Measurements from ENCODE around the gene PHF2. TPM values are rescaled to one million over a fixed set of nuclear protein-coding genes. Genes with fewer than 3 reads are reported as not detected.

The PHF2 gene
- total RNA-seq: 33.2 TPM

DNA sequence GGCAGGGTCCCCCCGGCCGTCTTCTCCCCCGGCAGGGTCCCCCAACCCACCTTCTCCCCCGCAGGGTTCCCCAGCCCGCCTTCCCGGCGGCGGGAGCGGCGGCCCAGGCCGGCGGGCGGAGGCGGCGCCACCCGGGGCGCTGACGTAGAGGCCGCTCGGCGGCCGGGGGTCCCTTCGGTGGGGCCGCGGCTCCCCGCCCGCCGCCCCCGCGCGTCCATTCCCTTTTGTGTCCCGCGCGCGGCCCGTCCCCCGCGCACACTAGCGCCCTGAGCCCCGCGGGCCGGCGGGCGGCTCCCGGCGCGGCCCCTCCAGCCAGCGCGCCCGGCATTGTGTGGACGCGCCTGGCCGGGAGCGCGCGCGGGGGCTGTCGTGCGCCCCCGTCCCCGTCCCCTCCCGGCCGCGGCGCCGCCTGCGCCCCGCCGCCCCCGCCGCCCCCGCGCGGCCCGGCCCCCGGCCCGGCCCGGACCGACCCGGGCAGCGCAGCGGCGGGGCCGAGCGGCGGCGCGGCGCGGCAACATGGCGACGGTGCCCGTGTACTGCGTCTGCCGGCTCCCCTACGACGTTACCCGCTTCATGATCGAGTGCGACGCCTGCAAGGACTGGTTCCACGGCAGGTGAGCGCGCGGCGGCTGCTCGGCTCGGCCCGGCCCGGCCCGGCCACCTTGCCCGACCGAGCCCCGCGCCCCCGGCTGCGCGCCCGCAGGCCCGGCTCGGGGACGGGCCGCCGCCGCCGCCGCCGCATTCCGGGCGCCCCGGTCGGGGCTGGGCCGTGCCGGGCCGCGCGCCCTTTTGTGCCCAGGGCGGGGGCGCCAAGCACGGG lies at the start of gene PHF2:
Gene PHF2 (plus strand): TSS at position 327 of the 820 bp plus-strand sequence. CDS start 190 bp downstream, at position 517.

Other genes starting within 250 kb of the PHF2 start
- gene FAM120A, start 124.9 kb upstream of the PHF2 start, total RNA-seq: 99.2 TPM
- 30.2 TPM for gene FAM120AOS, start 123.0 kb upstream of the PHF2 start, total RNA-seq